OCI-LY1 (cell line): ENCODE results near the gene PDF.

Experiments used
- H2AFZ ChIP-seq: fragments of 200-600 bp; sonication (generic), shearing (Covaris generic); 2 replicates; pipeline ENCODE4 v1.6.0; 2014; ENCODE audit warnings: antibody characterized with exemption, mild to moderate bottlenecking, low read length
- H3F3A ChIP-seq: fragments of 200-600 bp; sonication (generic), shearing (Covaris generic); 2 replicates; pipeline ENCODE4 v1.6.0; 2014; ENCODE audit warnings: mild to moderate bottlenecking, antibody characterized with exemption, low read length, moderate library complexity; ENCODE audit not compliant: insufficient read depth
- H3K27ac ChIP-seq: fragments of 200-600 bp; sonication (generic); 2 replicates; pipeline ENCODE4 v1.5.1; 2014; ENCODE audit warnings: low read length, mixed run types, mild to moderate bottlenecking, low read depth; ENCODE audit not compliant: poor library complexity, severe bottlenecking
- H3K27me3 ChIP-seq: fragments of 200-600 bp; sonication (generic); 2 replicates; pipeline ENCODE4 v1.6.0; 2014; ENCODE audit warnings: antibody characterized with exemption, mild to moderate bottlenecking, low read length, moderate library complexity; ENCODE audit not compliant: insufficient read depth
- H3K36me3 ChIP-seq: fragments of 200-600 bp; sonication (generic); 2 replicates; pipeline ENCODE4 v1.6.1; 2014; ENCODE audit warnings: mild to moderate bottlenecking, antibody characterized with exemption, low read length, moderate library complexity, mixed read lengths; ENCODE audit not compliant: insufficient read depth
- H3K4me1 ChIP-seq: fragments of 200-600 bp; sonication (generic); 2 replicates; pipeline ENCODE4 v1.5.1; 2014; ENCODE audit warnings: mild to moderate bottlenecking, low read length, moderate library complexity; ENCODE audit not compliant: insufficient read depth, severe bottlenecking
- H3K4me2 ChIP-seq: fragments of 200-600 bp; sonication (generic), shearing (Covaris generic); 2 replicates; pipeline ENCODE4 v1.6.1; 2014; ENCODE audit warnings: low read length
- H3K4me3 ChIP-seq: fragments of 200-600 bp; sonication (generic); 2 replicates; pipeline ENCODE4 v1.5.1; 2014; ENCODE audit warnings: low read length, low read depth, mild to moderate bottlenecking, mixed read lengths; ENCODE audit not compliant: poor library complexity, severe bottlenecking
- H3K79me2 ChIP-seq: fragments of 200-600 bp; shearing (Covaris generic); 2 replicates; pipeline ENCODE4 v1.6.1; 2016; ENCODE audit warnings: mixed run types, low read length, mixed read lengths; ENCODE audit not compliant: insufficient read depth
- H3K9ac ChIP-seq: fragments of 200-600 bp; sonication (generic), shearing (Covaris generic); 2 replicates; pipeline ENCODE4 v1.6.1; 2014; ENCODE audit warnings: mild to moderate bottlenecking, low read length, mixed read lengths
- H3K9me2 ChIP-seq: fragments of 200-600 bp; sonication (generic), shearing (Covaris generic); 2 replicates; pipeline ENCODE4 v1.6.1; 2014; ENCODE audit warnings: low read depth, mild to moderate bottlenecking, low read length, mixed read lengths
- H3K9me3 ChIP-seq: fragments of 200-600 bp; shearing (Covaris generic); 2 replicates; pipeline ENCODE4 v1.6.1; 2014; ENCODE audit warnings: low read length, mixed read lengths
- H4K20me1 ChIP-seq: fragments of 200-600 bp; sonication (generic), shearing (Covaris generic); 2 replicates; pipeline ENCODE4 v1.6.0; 2016; ENCODE audit warnings: mild to moderate bottlenecking, low read length; ENCODE audit not compliant: insufficient read depth
- CTCF ChIP-seq: fragments of 200-600 bp; sonication (generic), shearing (Covaris generic); IDR thresholded peaks from 2 replicates; pipeline ENCODE4 v1.5.1; 2017; ENCODE audit warnings: mild to moderate bottlenecking, antibody characterized with exemption, low read length, moderate library complexity, mixed read lengths
- EZH2 ChIP-seq: fragments of 200-600 bp; sonication (generic), shearing (Covaris generic); IDR thresholded peaks from 2 replicates; pipeline ENCODE4 v1.8.0; 2017; ENCODE audit warnings: borderline replicate concordance, mixed run types, mild to moderate bottlenecking, antibody characterized with exemption, low read length, moderate library complexity, mixed read lengths

Gene PDF

GRCh38 chr16:69302301-69302700 is 28.1 kb downstream of the PDF start:
- peaks cover 8% of the 10 kb centered on the region for H3K4me1 ChIP-seq
- H3K4me2 ChIP-seq, result no peak overlapping the region
- H4K20me1 ChIP-seq, result no peaks in the 10 kb centered on the region
- TF ChIP-seq CTCF (no peak), EZH2 (no peak)
- no peak overlapping the region for H3K9ac ChIP-seq
- no peaks in the 10 kb centered on the region for H3K79me2 ChIP-seq
- H3K27me3 ChIP-seq, result no peaks in the 10 kb centered on the region
- no peaks in the 10 kb centered on the region for H3K9me2 ChIP-seq
- no peak overlapping the region for H3K4me3 ChIP-seq
- no peak overlapping the region for H2AFZ ChIP-seq
- H3F3A ChIP-seq, result no peaks in the 10 kb centered on the region
- H3K27ac ChIP-seq, result no peak overlapping the region
- no peaks in the 10 kb centered on the region for H3K9me3 ChIP-seq
- H3K36me3 ChIP-seq, result peaks cover 38% of the 10 kb centered on the region

- Histone ChIP-seq H4K20me1 (no peaks in the 10 kb centered on the region), H2AFZ (no peak overlapping the region), H3K79me2 (no peaks in the 10 kb centered on the region), H3K4me2 (no peak overlapping the region), H3K36me3 (peaks cover 38% of the 10 kb centered on the region), H3K4me3 (no peak overlapping the region), H3K9ac (no peak overlapping the region), H3K4me1 (peaks cover 8% of the 10 kb centered on the region), H3K27ac (no peak overlapping the region), H3F3A (no peaks in the 10 kb centered on the region), H3K9me2 (no peaks in the 10 kb centered on the region), H3K9me3 (no peaks in the 10 kb centered on the region), H3K27me3 (no peaks in the 10 kb centered on the region)
- no peak for TF ChIP-seq CTCF
- no peak for TF ChIP-seq EZH2
These were observed 28.5 kb downstream of the PDF start for GRCh38 chr16:69301861-69302260.

GRCh38 chr16:69301187-69301586 is 29.2 kb downstream of the PDF start:
- Histone ChIP-seq H3K9ac (no peak overlapping the region), H3K4me1 (peaks cover 8% of the 10 kb centered on the region), H3K4me3 (no peak overlapping the region), H4K20me1 (no peaks in the 10 kb centered on the region), H3K79me2 (no peaks in the 10 kb centered on the region), H3K9me2 (no peaks in the 10 kb centered on the region), H2AFZ (no peak overlapping the region), H3K9me3 (no peaks in the 10 kb centered on the region), H3F3A (no peaks in the 10 kb centered on the region), H3K27me3 (no peaks in the 10 kb centered on the region), H3K27ac (no peak overlapping the region), H3K4me2 (no peak overlapping the region), H3K36me3 (peaks cover 38% of the 10 kb centered on the region)
- TF ChIP-seq EZH2 (no peak), CTCF (no peak)
